Measurements from ENCODE around the gene BTBD9. TPM values are rescaled to one million over a fixed set of nuclear protein-coding genes. Genes with fewer than 3 reads are reported as not detected.

Gene BTBD9
- total and polyA plus RNA-seq, 11 donors, result 6.3 to 23.3 (median 19.4) TPM

- H3K9me3 ChIP-seq, result no peaks in the 10 kb centered on the region
- TF ChIP-seq POLR2A (IDR thresholded peaks at IDR 0.05) (no peak), CTCF (IDR thresholded peaks at IDR 0.05) (no peak)
- no peaks in the 10 kb centered on the region for H3K27me3 ChIP-seq
- H3K27ac ChIP-seq, result no peak overlapping the region
- DNase-seq (peak; percentile 77 to 85 (median 82)), ATAC-seq (peak; percentile 76 to 81 (median 80))
- no peak overlapping the region for H3K4me3 ChIP-seq
- peaks cover 0 to 18% (median 2%) of the 10 kb centered on the region in 12 donors for H3K4me1 ChIP-seq
- 18 to 21% (median 19%) methylated on average over 5 of the region's 5 CpGs for WGBS, 4 donors
- intact Hi-C loops (cut with DNase I), result no loop called here
- peaks cover 0 to 4% (median 0%) of the 10 kb centered on the region in 9 donors for H3K36me3 ChIP-seq
These were observed 72.3 kb downstream of the BTBD9 start for GRCh38 chr6:38567436-38567835.

- H3K27me3 ChIP-seq, result no peaks in the 10 kb centered on the region
- TF ChIP-seq CTCF (IDR thresholded peaks at IDR 0.05) (no peak), POLR2A (IDR thresholded peaks at IDR 0.05) (no peak)
- no peak for DNase-seq
- no peak for ATAC-seq
- H3K4me1 ChIP-seq, result peaks cover 0 to 13% (median 2%) of the 10 kb centered on the region in 12 donors
- 94 to 98% (median 96%) methylated on average over 6 of the region's 6 CpGs for WGBS, 4 donors
- intact Hi-C loops (cut with DNase I), result no loop called here
- H3K4me3 ChIP-seq, result no peak overlapping the region
- peaks cover 0 to 4% (median 0%) of the 10 kb centered on the region in 9 donors for H3K36me3 ChIP-seq
- no peak overlapping the region for H3K27ac ChIP-seq
- H3K9me3 ChIP-seq, result no peaks in the 10 kb centered on the region
These were observed 73.3 kb downstream of the BTBD9 start for GRCh38 chr6:38566295-38567030.

DNA sequence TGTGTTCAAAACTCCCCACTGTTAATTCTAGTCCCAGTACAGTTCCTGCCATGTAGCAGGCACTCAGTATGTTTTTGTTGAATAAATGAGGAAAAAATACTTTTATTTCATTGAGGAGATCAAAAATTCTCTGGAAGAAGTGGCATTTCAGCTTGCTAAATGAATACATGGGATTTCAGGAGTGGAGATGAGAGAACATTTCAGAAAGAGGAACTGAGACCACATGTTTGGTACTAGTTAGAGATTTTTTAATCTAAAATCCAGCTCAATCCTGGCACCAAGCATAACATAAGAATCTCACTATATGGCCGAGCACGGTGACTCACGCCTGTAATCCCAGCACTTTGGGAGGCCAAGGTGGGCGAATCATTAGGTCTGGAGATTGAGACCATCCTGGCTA is 75.4 kb downstream of the BTBD9 start:
- peaks cover 0 to 4% (median 0%) of the 10 kb centered on the region in 9 donors for H3K36me3 ChIP-seq
- intact Hi-C loops (cut with DNase I), result no loop called here
- H3K4me3 ChIP-seq, result no peak overlapping the region
- ATAC-seq (no peak), DNase-seq (no peak)
- no peak overlapping the region for H3K27ac ChIP-seq
- no peak for TF ChIP-seq CTCF (IDR thresholded peaks at IDR 0.05)
- 77 to 87% (median 84%) methylated on average over 4 of the region's 4 CpGs for WGBS, 4 donors
- no peaks in the 10 kb centered on the region for H3K9me3 ChIP-seq
- no peaks in the 10 kb centered on the region for H3K27me3 ChIP-seq
- peaks cover 0 to 12% (median 2%) of the 10 kb centered on the region in 12 donors for H3K4me1 ChIP-seq

DNA sequence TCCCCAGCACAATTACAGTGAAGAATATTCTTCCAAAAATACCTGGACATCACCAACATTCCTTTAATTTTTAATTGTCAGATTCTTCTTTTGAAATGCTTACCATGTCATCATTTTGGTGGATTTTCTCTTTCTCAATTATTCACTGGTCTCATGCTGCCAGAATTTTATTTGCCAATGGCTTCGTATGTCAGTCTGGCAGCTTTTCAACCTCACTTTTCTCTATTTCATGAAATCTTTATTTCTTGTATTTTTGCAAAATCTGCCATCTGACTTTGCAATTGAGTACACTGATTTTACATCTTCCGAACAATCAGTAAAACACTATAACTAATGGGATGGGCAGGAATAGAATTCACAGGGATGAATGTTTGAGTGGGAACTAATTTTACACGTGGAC is 84.1 kb downstream of the BTBD9 start:
- peaks cover 0 to 10% (median 0%) of the 10 kb centered on the region in 12 donors for H3K4me1 ChIP-seq
- no peaks in the 10 kb centered on the region for H3K27me3 ChIP-seq
- H3K9me3 ChIP-seq, result no peaks in the 10 kb centered on the region
- intact Hi-C loops (cut with DNase I), result no loop called here
- DNase-seq, result no peak
- no peak overlapping the region for H3K4me3 ChIP-seq
- ATAC-seq, result no peak
- 80 to 86% (median 83%) methylated on average over 3 of the region's 3 CpGs for WGBS, 4 donors
- no peak for TF ChIP-seq CTCF (IDR thresholded peaks at IDR 0.05)
- no peaks in the 10 kb centered on the region for H3K36me3 ChIP-seq
- no peak overlapping the region for H3K27ac ChIP-seq
